BLaER1 (cell line): Measurements from ENCODE around the gene NR5A1.

Source experiments
- H3K27ac ChIP-seq: shearing (Covaris generic); formaldehyde crosslinking; 2 replicates; pipeline ENCODE4 v1.8.1; 2022
- H3K27me3 ChIP-seq: shearing (Covaris generic); formaldehyde crosslinking; 2 replicates; pipeline ENCODE4 v1.8.1; 2022
- H3K36me3 ChIP-seq: shearing (Covaris generic); formaldehyde crosslinking; 2 replicates; pipeline ENCODE4 v1.8.1; 2022
- H3K4me1 ChIP-seq: shearing (Covaris generic); formaldehyde crosslinking; 2 replicates; pipeline ENCODE4 v1.8.1; 2022
- H3K4me2 ChIP-seq: shearing (Covaris generic); formaldehyde crosslinking; 2 replicates; pipeline ENCODE4 v1.8.1; 2022
- H3K4me3 ChIP-seq: shearing (Covaris generic); formaldehyde crosslinking; 2 replicates; pipeline ENCODE4 v1.8.1; 2022
- H3K9ac ChIP-seq: shearing (Covaris generic); formaldehyde crosslinking; 2 replicates; pipeline ENCODE4 v1.8.1; 2022
- H3K9me3 ChIP-seq: shearing (Covaris generic); formaldehyde crosslinking; 2 replicates; pipeline ENCODE4 v1.8.1; 2022
- H4K20me1 ChIP-seq: shearing (Covaris generic); formaldehyde crosslinking; 2 replicates; pipeline ENCODE4 v1.8.1; 2022
- Cebpa-rat ChIP-seq: shearing (Covaris generic); IDR thresholded peaks from 2 replicates; pipeline ENCODE4 v1.8.1; 2022

NR5A1 gene

GRCh38 chr9:124477211-124477647 is 30.0 kb downstream of the NR5A1 start:
- Histone ChIP-seq H3K4me2 (peak overlapping the region; percentile 71), H3K9me3 (no peaks in the 10 kb centered on the region), H3K4me3 (no peak overlapping the region), H3K27me3 (peaks cover 19% of the 10 kb centered on the region), H4K20me1 (no peaks in the 10 kb centered on the region), H3K4me1 (peaks cover 40% of the 10 kb centered on the region), H3K9ac (no peak overlapping the region), H3K36me3 (no peaks in the 10 kb centered on the region), H3K27ac (no peak overlapping the region)
- TF ChIP-seq Cebpa-rat, result no peak

GRCh38 chr9:124475868-124476690 is 31.1 kb downstream of the NR5A1 start:
- no peak for TF ChIP-seq Cebpa-rat
- H3K4me2 ChIP-seq, result peak overlapping the region; percentile 71
- no peaks in the 10 kb centered on the region for H4K20me1 ChIP-seq
- peaks cover 44% of the 10 kb centered on the region for H3K4me1 ChIP-seq
- no peak overlapping the region for H3K4me3 ChIP-seq
- 0 out of 2 replicates have a peak overlapping the region, but pooled peaks have one; percentile 2 for H3K27ac ChIP-seq
- peaks cover 19% of the 10 kb centered on the region for H3K27me3 ChIP-seq
- H3K36me3 ChIP-seq, result no peaks in the 10 kb centered on the region
- no peak overlapping the region for H3K9ac ChIP-seq
- H3K9me3 ChIP-seq, result no peaks in the 10 kb centered on the region

GRCh38 chr9:124475158-124475867 is 31.9 kb downstream of the NR5A1 start:
- peaks cover 45% of the 10 kb centered on the region for H3K4me1 ChIP-seq
- no peak overlapping the region for H3K4me3 ChIP-seq
- no peaks in the 10 kb centered on the region for H3K9me3 ChIP-seq
- H3K27me3 ChIP-seq, result peaks cover 19% of the 10 kb centered on the region
- H3K36me3 ChIP-seq, result no peaks in the 10 kb centered on the region
- H3K9ac ChIP-seq, result no peak overlapping the region
- no peak for TF ChIP-seq Cebpa-rat
- peak overlapping the region; percentile 71 for H3K4me2 ChIP-seq
- no peak overlapping the region for H3K27ac ChIP-seq
- H4K20me1 ChIP-seq, result no peaks in the 10 kb centered on the region

GRCh38 chr9:124474151-124474550 is 33.0 kb downstream of the NR5A1 start:
- Histone ChIP-seq H3K36me3 (no peaks in the 10 kb centered on the region), H3K4me2 (no peak overlapping the region)

GRCh38 chr9:124473310-124473709 is 33.9 kb downstream of the NR5A1 start:
- no peak for TF ChIP-seq Cebpa-rat
- H3K27ac ChIP-seq, result no peak overlapping the region
- H3K4me2 ChIP-seq, result no peak overlapping the region
- no peak overlapping the region for H3K9ac ChIP-seq
- H3K36me3 ChIP-seq, result no peaks in the 10 kb centered on the region
- H3K4me3 ChIP-seq, result no peak overlapping the region
- H3K27me3 ChIP-seq, result peaks cover 16% of the 10 kb centered on the region
- no peaks in the 10 kb centered on the region for H4K20me1 ChIP-seq
- peaks cover 54% of the 10 kb centered on the region for H3K4me1 ChIP-seq
- no peaks in the 10 kb centered on the region for H3K9me3 ChIP-seq

More at GRCh38 chr9:124474151-124474550, 33.0 kb downstream of the NR5A1 start:
- Histone ChIP-seq H3K27ac (no peak overlapping the region), H3K4me1 (peaks cover 49% of the 10 kb centered on the region), H3K4me3 (no peak overlapping the region), H3K27me3 (peaks cover 19% of the 10 kb centered on the region), H3K9me3 (no peaks in the 10 kb centered on the region), H3K9ac (no peak overlapping the region), H4K20me1 (no peaks in the 10 kb centered on the region)
- no peak for TF ChIP-seq Cebpa-rat

DNA sequence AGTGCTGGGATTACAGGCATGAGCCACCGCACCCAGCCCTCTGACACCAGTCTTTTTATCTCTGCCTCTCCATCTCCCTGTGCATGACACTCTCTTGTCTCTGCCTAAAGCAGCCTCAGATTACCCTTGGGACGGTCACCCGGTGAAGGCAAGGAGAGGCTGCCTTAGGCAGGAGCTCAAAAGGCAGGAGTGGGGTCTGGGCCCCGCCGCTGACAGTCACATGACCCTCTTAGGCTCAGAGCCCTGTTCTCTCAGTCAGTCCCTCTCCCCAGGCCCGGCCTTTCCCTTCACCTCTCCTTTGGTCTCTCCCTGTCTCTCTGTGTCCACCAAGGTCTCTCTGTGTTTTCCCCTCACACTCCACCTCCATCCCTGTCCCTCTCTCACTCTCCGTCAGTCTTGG is 34.4 kb downstream of the NR5A1 start:
- H3K36me3 ChIP-seq, result no peaks in the 10 kb centered on the region
- no peaks in the 10 kb centered on the region for H4K20me1 ChIP-seq
- peaks cover 11% of the 10 kb centered on the region; the same call in 1 of the 2 replicates for H3K27me3 ChIP-seq
- H3K27ac ChIP-seq, result no peak overlapping the region
- no peaks in the 10 kb centered on the region for H3K9me3 ChIP-seq
- H3K9ac ChIP-seq, result no peak overlapping the region
- no peak overlapping the region for H3K4me3 ChIP-seq
- peaks cover 54% of the 10 kb centered on the region for H3K4me1 ChIP-seq
- TF ChIP-seq Cebpa-rat, result no peak
- no peak overlapping the region for H3K4me2 ChIP-seq

DNA sequence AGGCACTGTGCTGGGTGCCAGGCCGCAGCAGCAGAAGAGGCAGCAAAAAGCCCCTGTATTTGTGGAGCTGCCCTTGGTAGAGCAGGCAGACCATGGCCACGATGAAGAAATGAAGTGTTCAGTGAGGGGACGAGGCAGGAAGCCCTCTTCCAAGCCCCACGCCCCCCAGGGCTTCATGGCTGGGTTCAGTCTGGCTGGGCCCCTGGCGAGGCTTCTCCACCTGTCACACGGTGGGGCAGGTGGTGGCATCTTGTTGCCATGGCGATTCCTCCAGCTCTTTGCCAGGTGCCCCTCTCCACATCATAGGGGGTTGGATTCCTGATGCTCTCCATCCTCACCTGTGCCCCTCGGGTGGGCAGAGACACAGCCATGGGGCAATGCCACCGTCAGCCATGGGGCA is 35.4 kb downstream of the NR5A1 start:
- Histone ChIP-seq H3K9ac (no peak overlapping the region), H3K27me3 (0 out of 2 replicates have a peak, but pooled peaks cover 4% of the 10 kb centered on the region), H3K4me1 (peaks cover 46% of the 10 kb centered on the region), H3K4me3 (no peak overlapping the region), H4K20me1 (no peaks in the 10 kb centered on the region), H3K27ac (no peak overlapping the region), H3K36me3 (no peaks in the 10 kb centered on the region), H3K9me3 (no peaks in the 10 kb centered on the region), H3K4me2 (no peak overlapping the region)
- no peak for TF ChIP-seq Cebpa-rat

- no peak overlapping the region for H3K9ac ChIP-seq
- no peaks in the 10 kb centered on the region for H3K27me3 ChIP-seq
- H3K36me3 ChIP-seq, result no peaks in the 10 kb centered on the region
- 0 out of 2 replicates have a peak overlapping the region, but pooled peaks have one; percentile 3 for H3K4me2 ChIP-seq
- no peak overlapping the region for H3K4me3 ChIP-seq
- H3K27ac ChIP-seq, result 0 out of 2 replicates have a peak overlapping the region, but pooled peaks have one; percentile 26
- no peaks in the 10 kb centered on the region for H4K20me1 ChIP-seq
- H3K4me1 ChIP-seq, result peaks cover 35% of the 10 kb centered on the region
- TF ChIP-seq Cebpa-rat, result no peak
- H3K9me3 ChIP-seq, result no peaks in the 10 kb centered on the region
Measured at GRCh38 chr9:124470726-124471125, 36.5 kb downstream of the NR5A1 start.

GRCh38 chr9:124470306-124470705 is 36.9 kb downstream of the NR5A1 start:
- Histone ChIP-seq H3K4me3 (no peak overlapping the region), H3K27ac (no peak overlapping the region), H3K27me3 (no peaks in the 10 kb centered on the region), H3K4me2 (no peak overlapping the region), H3K4me1 (peaks cover 31% of the 10 kb centered on the region), H3K9me3 (no peaks in the 10 kb centered on the region), H3K9ac (no peak overlapping the region), H3K36me3 (no peaks in the 10 kb centered on the region), H4K20me1 (no peaks in the 10 kb centered on the region)
- no peak for TF ChIP-seq Cebpa-rat
